ENCODE measurements around the gene ARCN1.
"Not testable (repeated sequence)": the region's sequence is repeated elsewhere in the genome, so short reads cannot be mapped to it uniquely, and the experiment has no call there.

Gene ARCN1

DNA sequence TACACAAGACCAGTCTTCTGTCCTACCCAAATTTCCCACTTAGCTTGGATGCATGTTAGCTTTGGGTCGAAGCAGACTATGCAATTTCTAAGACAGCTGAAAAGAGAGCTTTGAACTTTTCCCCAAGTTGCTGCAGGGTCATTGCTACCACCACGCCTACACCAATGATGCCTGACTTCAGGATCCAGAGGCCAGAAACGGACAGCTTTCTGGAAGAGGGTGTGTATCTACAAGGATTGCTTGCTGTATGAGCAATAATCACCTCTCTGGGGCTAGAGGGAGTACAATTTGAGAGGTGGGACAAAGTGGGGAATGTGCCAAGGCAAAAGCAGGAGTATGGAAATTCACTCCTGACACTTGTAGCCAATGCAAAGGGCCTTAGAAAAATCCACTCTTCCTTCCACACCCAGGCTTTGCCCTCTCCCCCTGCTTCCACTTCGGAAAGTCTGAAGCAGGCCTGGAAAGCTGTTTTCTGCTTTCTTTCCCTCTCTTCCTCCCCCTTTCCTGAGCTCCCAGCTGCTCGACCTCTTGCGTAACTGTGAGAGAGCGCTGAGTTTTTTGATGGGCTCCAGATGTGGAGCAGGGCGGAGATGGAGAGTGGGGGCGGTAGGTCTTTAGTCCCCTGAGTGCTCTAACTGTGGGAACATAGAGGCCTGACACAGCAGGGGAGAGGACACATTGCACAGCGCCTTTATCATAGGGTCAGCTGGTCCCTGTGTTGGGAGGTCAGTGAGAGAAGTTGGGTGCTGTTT, 33.1 kb downstream of the ARCN1 start:
- no peak for DNase-seq (ENCODE audit: low read depth in 3 of 3)

DNA sequence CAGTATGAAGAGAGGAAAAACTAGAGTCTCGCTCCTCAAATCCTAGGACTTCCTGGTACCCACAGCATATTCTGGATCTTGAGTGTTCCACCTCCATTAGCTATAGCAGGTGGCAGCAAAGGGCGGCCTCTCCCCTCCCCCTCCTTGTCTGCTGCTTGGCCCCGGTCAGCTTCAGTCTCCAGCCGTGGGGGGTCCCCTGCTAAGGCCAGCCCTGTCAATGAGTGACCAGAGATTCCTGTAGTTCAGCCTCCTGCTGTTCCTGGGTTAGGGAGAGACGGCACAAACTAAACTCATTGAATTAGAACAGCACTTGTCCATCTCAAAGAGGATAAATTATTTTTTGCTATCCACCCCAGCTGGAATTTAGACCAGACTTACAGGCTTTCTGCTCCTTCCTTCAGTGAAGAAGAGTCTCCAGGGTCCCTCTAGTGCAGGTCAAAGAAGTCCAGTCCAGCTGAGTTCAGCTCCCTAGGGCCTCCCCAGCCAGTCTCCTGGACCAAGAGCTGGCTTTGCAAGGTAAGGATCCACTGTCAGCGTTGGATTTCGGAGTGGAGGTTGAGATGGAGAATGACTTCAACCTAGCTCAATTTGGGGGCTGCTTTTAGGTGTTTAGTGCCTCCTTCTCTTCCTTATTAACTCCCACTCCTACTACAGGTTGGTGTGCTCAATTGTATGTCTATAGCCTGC, 34.1 kb downstream of the ARCN1 start:
- DNase-seq (ENCODE audit: low read depth in 3 of 3): no peak

DNA sequence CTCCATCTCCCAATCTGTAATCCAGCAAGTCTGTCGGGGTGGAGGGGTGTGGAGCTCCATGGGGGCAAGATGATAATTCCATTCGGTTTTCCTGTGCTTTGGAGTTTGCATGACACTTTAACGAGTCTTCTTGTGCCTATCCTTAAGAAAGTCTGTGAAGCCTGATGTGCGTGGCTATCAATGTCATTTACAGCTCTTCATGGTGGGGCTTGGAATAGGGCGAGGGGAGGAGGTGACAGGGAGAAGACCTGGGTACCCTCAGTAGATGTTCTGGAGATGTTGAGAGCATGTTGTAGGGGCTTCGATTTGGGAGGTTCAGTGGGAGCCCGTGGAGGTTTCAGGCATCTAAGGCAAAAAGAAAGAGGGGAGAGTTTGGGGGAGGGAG, 34.6 kb downstream of the ARCN1 start:
- no peak for DNase-seq (ENCODE audit: low read depth in 3 of 3)

DNA sequence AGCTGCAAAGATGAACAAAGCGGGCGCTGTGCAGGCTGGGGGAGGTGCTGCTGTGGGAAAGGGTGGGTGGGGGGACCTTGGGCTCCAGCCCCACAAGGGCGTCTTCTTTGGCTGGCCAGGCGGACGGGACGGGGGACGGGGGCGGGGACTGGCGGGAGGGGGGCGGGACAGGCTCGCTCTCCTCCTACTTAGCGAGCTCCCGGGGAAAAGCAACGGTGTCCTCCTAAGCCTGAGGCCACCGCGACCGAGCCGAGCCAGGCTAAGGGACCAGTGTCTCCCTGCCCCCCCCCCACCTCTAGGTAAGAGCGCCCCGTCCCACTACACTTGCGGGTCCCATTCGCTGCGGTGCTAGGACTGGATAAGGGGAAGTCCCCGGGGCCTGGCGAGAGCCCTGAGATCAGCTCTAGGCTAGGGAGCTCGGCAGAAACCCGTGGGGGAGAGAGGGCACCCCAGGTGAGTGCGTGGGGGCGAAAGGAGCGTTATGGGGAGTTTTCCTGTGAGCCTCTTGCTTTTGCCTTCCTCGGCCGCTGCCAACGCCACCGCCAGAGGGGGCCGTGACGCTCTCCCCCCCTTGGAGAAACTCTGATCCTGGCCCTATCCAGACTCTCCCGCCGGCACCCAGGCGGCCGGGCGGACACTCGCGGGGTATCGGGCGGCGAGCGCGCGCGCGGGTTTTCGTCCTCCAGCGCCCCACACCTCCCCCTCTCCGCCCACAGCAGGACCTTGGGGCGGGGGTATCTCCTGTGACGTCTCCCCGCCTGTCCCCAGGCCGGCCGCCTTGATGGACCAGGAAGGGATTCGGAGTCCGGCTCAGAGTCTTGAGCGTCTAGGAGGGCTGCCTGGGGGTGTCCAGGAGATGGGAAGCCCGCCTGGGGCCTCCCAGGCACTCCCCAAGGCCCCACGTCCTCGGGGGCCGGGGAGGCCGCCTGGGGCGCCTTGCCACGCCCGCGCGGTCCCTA, 35.5 kb downstream of the ARCN1 start, which contains the start of gene PHLDB1:
Gene PHLDB1, plus strand, starts transcription at position 215 of the 959 bp plus-strand sequence. CDS start 6,222 bp downstream, outside the sequence.
- peak; percentile 29 to 37 (median 37) for DNase-seq (ENCODE audit: low read depth in 3 of 3)

DNA sequence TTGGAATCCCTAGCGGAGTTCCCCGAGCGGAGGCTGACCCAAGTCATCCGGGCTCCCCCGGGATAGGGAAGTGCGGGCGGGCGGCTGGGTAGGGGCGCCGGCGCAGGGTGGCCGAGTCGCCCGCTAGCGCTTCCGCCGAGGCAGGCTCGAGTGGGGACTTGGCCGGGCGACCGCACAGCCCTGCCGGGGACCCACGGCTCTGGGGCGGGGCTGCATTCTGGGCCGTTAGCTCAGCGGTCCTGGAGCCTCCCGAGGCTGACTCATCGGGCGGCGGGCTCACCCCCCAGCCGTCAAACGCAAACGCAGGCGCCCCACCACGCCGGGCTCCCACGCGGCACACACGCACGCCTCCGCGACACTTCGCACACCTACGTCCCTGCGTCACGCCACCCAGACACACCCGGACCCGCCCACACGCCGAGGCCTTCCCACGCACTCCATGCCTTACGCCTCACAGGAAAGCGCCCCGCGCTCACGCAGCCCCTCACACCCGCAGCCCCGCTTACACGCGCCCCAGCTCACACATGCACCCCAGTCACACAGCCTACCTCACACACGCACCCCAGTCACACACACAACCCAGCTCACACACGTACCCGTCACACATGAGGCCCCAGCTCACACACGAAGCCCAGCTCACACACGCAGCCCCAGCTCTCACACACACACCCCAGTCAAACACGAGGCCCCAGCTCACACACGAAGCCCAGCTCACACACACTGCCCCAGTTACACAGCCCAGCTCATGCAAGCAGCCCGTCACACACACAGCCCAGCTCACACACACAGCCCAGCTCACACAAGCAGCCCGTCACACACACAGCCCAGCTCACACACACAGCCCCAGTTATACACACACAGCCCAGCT, 36.4 kb downstream of the ARCN1 start:
- peak; percentile 55 to 91 (median 88) for DNase-seq (ENCODE audit: low read depth in 3 of 3)

DNA sequence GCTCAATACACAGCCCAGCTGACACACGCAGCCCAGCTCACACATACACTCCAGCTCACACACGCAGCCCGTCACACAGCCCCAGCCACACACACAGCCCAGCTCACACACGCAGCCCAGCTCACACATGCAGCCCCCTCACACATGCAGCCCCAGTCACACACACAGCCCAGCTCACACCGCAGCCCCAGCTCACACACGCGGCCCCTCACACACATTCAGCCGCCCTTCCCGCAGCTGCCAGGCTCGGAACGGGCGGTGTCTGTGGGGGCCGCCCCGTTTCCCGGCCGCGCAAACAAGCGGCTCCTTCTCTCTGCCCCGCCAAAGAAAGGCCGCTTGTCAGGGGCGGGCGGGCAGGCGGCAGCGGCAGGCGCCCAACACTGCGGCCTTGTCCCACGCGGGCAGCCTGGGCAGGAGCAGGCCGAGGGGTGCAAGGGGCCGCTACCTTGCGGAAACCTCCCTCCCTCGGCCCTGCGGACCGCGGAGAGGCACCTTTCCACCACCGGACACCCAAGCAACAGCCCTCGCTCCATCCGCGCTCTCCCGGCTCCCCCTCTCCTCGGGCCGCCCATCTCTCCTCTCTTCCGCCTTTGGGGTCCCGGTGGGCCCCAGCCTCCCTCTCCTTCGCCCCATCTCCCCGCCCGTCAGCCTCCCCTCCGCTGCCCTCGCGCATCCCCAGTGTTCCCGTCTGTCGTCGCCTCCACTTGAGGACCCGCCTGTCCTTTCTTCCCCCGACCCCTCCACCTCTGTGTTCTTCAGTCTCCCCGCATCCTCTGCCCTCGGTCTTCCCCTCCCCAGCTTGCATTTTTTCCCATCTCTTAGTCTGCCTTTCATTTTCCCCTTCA, 37.4 kb downstream of the ARCN1 start:
- DNase-seq (ENCODE audit: low read depth in 3 of 3): peak in 2 of 3 experiments; percentile 9 to 25

DNA sequence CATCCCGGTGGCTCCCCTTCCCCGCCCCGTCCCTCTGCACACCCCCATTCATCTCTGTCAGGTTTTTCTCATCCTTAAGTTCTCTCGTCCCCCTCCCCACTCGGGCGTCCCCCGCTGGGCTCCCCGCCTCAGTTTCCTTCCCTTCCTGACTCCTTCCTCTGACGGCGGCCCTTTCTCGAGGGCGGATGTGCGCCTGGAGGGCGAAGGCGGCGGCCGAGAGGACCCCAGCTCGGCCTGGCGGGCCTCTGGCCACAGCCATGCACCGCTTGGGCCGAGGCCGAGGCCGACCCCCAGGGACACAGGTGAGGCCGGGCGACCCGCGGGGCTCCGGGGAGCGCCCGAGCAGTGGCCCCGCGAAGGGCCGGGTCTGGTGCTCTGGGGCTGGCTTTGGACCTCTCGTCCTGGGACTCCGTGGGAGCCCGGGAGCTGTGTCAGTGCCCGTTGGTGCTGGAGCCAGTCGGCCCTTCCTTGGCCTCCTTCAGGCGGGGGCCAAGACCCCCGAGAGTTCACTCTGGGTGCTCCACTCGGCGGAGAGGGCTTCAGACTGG, 38.1 kb downstream of the ARCN1 start:
- peak in 1 of 3 experiments; percentile 17 for DNase-seq (ENCODE audit: low read depth in 3 of 3)

DNA sequence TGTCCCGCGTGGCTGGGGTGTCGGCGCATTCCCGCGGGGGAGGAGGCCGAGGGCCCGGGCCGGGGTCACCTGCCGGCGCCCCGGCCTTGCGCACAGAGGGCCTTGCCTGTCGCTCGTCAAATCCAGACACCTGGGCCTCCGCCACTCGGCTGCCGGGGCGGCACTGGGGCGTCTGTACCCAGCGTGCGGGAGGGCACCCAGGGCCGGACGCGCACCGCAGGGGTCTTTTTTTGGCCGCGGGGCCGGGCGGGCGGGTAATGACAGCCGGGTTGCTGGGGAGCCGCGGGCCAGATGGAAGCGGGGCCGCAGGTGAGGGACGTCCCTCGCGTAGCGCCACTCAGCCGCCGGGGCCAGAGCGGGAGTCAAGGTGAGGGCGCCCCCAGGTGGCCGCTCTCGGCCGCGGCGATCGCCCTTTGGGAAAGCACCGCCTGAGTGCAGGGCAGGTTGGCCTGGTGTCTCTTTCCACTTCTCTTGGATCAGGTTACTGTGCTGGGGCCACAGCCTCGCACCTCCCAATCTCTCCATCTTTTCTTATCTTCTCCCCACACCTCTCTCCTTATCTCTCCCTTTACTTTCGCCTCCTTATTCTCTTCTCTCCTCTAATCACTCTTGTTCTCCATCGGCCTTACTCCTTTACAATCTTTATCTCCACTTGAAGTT, 38.7 kb downstream of the ARCN1 start:
- DNase-seq (ENCODE audit: low read depth in 3 of 3): peak; percentile 78 to 82 (median 78)

DNA sequence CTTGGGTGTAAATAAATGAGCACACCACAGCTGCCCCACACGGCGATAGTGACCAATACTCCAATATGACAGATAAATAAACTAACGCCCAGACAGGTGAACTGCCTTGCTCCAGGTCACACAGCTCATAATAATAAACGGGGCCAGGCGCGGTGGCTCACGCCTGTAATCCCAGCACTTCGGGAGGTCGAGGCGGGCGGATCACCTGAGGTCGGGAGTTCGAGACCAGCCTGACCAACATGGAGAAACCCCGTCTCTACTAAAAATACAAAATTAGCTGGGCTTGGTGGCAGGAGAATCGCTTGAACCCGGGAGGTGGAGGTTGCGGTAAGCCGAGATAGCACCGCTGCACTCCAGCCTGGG, 39.2 kb downstream of the ARCN1 start:
- DNase-seq (ENCODE audit: low read depth in 3 of 3): not testable (repeated sequence)

DNA sequence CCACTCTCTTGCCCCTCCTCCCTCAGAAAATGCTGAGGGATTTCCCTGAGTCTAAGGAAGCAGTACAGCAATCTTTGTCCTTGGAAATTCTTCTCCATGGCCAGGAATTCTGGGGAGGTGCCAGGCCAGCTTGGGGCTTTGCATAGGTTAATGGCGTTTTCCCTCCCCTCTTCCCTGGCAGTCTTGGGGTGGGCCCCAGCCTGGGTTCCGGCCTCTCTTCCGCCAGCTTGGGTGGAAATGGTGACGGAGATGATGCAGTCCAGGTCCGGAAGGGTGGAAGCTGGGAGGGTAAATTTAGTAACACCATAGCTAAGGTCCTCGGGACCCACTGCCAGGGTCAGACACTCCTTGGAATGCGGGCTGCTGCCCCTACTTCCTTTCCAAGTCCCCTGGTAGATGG, 40.2 kb downstream of the ARCN1 start:
- no peak for DNase-seq (ENCODE audit: low read depth in 3 of 3)

DNA sequence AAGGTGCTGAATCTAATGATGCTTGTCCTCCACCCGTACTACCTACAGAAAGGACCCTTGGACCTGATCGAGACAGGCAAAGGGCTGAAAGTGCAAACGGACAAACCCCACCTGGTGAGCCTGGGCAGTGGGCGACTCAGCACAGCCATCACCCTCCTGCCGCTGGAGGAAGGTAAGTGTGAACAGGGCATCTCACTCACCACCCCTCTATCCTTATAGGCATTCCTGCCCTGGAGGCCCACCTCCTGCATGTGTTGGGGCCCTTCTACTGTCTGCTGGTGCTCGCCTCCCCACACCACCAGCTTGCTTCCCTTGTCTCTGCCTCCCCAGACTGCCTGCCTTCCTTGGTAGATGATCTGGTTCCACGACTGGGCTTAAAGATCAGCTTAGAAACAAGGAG, 42.3 kb downstream of the ARCN1 start:
- no peak for DNase-seq (ENCODE audit: low read depth in 3 of 3)

DNA sequence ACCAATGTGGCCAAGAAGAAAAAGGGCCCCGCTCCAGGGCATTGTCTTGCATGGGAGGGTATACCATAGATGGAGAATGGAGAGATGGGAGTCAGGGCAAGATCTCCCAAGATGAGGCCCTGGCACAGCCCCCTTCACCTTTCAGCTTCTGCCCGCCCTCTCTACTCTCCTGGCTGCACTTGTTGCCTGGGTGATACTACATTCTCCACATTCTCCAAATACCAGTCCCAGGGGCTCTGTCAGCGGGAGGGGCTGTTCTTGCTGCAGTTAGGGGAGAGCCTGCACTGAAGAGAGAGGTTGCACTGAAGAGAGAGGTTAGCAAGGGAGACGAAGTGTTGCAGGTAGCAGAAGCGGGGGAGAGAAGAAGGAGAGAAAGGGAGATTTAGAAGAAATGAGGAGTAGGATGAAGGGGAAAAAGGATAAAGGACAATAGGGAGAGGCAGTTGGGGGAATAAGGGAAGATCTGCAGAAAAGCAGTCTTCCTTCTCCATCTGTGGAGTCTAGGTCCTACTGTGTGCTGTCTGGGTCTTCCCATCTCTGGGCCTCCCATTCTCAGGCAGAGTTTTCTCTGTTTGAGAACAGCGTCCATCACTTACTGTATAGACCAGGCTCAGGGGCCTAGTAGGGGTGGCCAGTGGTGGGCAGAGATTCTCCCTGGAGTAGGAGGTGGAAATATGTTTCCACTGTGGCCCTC, 43.2 kb downstream of the ARCN1 start:
- no peak for DNase-seq (ENCODE audit: low read depth in 3 of 3)

DNA sequence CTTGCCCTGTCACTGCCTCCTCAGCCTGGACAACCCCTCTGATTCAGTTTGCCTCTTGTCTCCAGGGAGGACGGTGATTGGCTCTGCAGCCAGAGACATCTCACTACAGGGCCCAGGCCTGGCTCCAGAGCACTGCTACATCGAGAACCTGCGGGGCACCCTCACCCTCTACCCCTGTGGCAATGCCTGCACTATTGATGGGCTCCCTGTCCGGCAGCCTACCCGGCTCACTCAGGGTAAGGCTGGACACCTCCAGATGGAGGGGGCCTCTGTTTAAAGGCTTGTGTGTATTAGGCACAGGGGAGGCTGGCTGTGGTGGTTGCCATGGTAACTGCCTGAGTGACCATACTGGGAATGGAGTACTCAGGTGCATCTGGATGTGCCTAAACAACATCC, 43.8 kb downstream of the ARCN1 start:
- DNase-seq (ENCODE audit: low read depth in 3 of 3): no peak

DNA sequence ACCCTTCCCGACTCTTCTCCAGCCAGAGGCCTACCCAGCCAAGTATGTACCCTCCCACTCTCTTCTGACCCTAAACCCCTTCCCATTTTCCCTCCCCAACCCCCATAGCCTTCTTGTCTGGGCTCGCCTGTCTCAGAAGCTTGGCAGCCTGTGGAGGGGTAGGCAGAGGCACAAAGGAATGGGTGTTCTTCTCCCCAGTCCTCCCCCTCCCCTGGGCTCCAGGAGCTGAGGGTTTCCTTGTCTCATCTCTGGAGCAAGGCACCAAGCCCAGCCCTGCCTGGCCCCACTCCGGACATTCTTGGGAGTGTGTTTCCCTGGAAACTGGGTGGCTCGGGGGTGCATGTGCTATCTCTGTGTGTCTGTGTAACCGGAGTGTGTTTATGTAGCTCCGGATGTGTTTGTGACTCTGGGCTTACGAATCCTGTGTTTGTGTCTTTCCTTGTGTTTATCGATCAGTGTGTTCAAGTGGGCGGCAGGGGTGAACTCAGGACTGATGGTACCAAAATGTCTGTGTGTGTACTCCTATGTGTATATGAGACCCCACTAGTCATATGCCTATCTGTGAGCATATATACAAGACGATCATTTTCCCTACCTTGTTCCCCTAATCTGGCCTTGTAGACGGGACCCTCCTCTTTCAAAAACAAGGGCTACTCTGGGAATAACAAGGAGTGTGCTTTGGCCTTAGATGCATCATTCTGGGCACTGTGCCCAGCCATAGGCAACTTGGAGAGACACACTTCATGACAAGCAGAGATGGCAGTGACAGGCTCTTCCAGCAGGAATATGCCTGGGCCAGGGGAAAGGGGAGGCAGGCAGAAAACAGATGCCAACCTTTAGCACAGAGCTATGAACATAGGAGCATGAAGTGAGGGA, 46.1 kb downstream of the ARCN1 start:
- DNase-seq (ENCODE audit: low read depth in 3 of 3): no peak

DNA sequence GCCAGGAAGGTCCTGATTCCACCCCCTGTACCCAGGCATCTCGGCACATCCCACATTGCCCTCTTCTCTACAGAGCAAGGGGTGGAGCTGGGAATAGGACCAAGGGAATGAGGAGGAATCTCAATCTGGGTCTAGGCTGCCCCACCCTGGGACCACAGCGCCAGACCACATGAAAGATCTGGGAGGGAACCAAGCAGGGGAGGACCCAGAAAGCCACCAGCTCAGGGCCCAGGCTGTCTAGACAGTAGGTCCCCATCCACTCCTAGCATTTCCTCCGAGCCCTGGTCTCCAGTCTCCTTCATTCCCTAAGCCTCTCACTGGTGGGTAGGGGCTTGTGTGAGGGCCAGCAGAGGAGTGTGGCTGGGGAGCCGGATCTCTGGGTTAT, 46.8 kb downstream of the ARCN1 start:
- DNase-seq (ENCODE audit: low read depth in 3 of 3): no peak

DNA sequence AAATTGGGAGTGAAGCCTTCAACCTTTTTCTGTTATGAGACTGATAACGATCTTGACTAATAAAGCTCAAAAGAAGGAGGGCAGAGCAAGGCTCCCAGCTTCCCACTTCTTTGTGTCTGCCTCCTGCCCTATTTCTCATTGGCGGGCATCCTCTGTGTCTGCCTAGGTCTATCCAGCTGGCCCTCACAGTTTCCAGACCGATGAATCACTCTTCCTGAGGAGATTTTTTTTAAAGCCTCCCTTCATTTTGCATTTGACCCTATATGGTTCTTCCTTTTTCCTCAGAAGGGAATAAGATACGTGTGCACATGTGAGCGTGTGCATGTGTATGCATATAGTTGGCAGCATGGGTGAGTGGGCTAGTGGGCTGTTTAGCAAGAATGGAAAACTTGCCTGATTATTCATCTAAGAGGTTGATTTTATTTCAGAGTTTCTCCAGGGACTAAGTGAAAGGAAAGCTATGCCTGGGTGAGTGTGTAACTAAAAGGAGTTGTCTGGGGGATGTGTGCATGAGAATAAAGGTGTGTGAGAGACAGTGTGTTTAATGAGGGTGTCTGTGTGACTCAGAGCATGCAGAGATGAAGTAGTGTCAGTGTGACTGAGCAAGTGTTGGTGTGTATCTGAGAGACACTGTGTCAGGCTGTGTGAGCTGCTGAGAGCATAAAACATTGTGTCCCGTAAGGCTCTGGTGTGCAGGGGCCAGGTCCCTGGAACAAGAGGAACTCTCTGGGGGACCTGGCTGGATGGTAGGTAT, 47.4 kb downstream of the ARCN1 start:
- no peak for DNase-seq (ENCODE audit: low read depth in 3 of 3)

DNA sequence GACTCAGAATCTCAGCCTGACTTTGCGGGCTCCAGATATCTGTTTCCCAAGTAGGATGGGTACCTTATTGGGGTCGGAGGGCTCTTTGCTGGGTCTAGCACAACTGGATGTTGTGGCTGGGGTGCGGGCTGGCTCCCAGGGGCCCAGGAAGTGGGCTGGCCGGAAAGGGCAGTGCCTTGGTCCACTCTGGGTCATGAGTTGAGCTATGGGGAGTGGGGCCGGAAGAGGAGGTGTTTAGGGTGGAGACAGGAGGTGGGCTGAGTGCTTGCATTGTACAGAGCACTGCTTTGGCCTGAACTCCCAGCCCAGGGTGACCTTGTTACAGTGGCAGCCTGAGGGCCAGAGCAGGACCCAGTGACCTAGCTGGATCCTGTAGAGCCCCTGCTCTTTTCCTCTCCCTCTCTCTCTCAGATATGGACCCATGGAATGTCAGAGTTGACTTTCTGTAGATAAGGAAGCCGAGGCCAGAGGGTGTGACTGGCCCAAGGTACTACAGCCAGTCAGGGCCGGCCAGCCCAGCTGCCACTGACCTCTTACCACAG, 48.4 kb downstream of the ARCN1 start:
- no peak for DNase-seq (ENCODE audit: low read depth in 3 of 3)

Measured in stimulated activated CD4-positive, alpha-beta T cell treated with anti-CD3 and anti-CD28 coated beads, TNF-alpha, amount 100 ng/mL, for 4 hours (primary cell).